PC-9 (cell line): ENCODE data around the gene SCAPER.

Source experiments
- CTCF ChIP-seq: fragments of 200-600 bp; sonication (generic); conservative IDR thresholded peaks from 2 replicates; pipeline ENCODE4 v1.6.1; 2017; ENCODE audit warnings: mixed run types, antibody characterized with exemption, mild to moderate bottlenecking, moderate library complexity
- EZH2 ChIP-seq: fragments of 200-600 bp; sonication (generic); IDR thresholded peaks from 2 replicates; pipeline ENCODE4 v1.8.0; 2017; ENCODE audit warnings: antibody characterized with exemption, low read depth

DNA sequence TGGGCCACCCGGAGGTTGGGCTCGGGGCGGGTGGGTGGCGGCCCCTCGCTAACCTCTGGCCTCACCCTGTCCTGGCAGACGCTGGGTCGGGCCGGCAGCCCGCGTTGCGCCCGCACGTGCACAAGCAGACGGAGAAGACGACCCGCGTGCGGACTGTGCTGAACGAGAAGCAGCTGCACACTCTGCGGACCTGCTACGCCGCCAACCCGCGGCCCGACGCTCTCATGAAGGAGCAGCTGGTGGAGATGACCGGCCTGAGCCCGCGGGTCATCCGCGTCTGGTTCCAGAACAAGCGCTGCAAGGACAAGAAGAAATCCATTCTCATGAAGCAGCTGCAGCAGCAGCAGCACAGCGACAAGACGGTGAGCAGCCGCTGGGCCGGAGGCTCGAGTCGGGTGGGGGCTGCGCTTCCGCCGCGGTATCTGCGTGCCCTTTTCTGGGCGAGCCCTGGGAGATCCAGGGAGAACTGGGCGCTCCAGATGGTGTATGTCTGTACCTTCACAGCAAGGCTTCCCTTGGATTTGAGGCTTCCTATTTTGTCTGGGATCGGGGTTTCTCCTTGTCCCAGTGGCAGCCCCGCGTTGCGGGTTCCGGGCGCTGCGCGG, 564.8 kb downstream of the SCAPER start:
- TF ChIP-seq CTCF: no peak
- no peak for TF ChIP-seq EZH2
